ENCODE data around the gene ZNF710. TPM values are rescaled to one million over a fixed set of nuclear protein-coding genes. Genes with fewer than 3 reads are reported as not detected.

Gene ZNF710
- total and polyA plus RNA-seq, 2 of the 4 experiments (the other 2 are of a cell fraction): 7.6 to 8.2 TPM

- 87% methylated on average over 14 of the region's 55 CpGs; no CpG with 5 or more reads in 1 of the 2 experiments for WGBS, 2 experiments (ENCODE audit: extremely low coverage in 2 of 2, insufficient read length in 1 of 2)
- in situ Hi-C loops (cut with MboI; ENCODE audit: low sequenced_read_pairs): no loop called here
- intact Hi-C loops (cut with micrococcal nuclease): no loop called here
Observed at GRCh38 chr15:90067181-90067952, 66.2 kb downstream of the ZNF710 start.

More at GRCh38 chr15:90067181-90067952, 66.2 kb downstream of the ZNF710 start:
- Histone ChIP-seq H3K4me3 (ENCODE audit: insufficient read depth, low read depth, low read length) (no peak overlapping the region), H3K23ac (ENCODE audit: low read depth, low read length) (no peak overlapping the region), H3K27me3 (ENCODE audit: control insufficient read depth, insufficient read depth, low read length) (no peaks in the 10 kb centered on the region), H2BK20ac (ENCODE audit: low read depth, low read length) (no peak overlapping the region), H3K9me3 (ENCODE audit: control insufficient read depth, insufficient read depth, low read length) (no peaks in the 10 kb centered on the region), H3K36me3 (ENCODE audit: control insufficient read depth, insufficient read depth, low read length) (peaks cover 13% of the 10 kb centered on the region), H3K18ac (ENCODE audit: low read depth, low read length) (no peak overlapping the region), H3K4me1 (ENCODE audit: control insufficient read depth, insufficient read depth, low read length) (no peaks in the 10 kb centered on the region), H4K91ac (ENCODE audit: insufficient read depth, low read depth, low read length) (no peak overlapping the region), H2AK9ac (replicated peaks; ENCODE audit: low read depth, low read length, poor library complexity) (peak overlapping the region; percentile 55), H2BK120ac (ENCODE audit: low read depth, low read length) (no peak overlapping the region), H4K8ac (ENCODE audit: low read depth in 2 of 2, low read length in 2 of 2) (no peak overlapping the region), H3K9ac (ENCODE audit: low read depth, low read length) (no peak overlapping the region), H4K5ac (ENCODE audit: low read depth, low read length) (no peak overlapping the region), H3K79me1 (ENCODE audit: low read depth in 1 of 2, low read length in 2 of 2) (peaks cover under 1 to 22% of the 10 kb centered on the region in 2 experiments; a peak in 2 of 4 replicates), H3K56ac (ENCODE audit: extremely low read depth, insufficient read depth, low read length) (no peak overlapping the region), H3K9me1 (ENCODE audit: insufficient read depth, low read length) (peaks cover 3% of the 10 kb centered on the region), H2BK15ac (ENCODE audit: low read depth, low read length) (no peak overlapping the region), H3K14ac (replicated peaks; ENCODE audit: low read depth, low read length) (no peak overlapping the region), H2AFZ (replicated peaks; ENCODE audit: low read length, poor library complexity) (no peak overlapping the region), H4K20me1 (ENCODE audit: insufficient read depth, low read length) (peaks cover 3% of the 10 kb centered on the region; the same call in 1 of the 2 replicates), H3K27ac (ENCODE audit: insufficient read depth, low read length) (no peak overlapping the region), H3K4me2 (ENCODE audit: low read depth, low read length) (no peak overlapping the region), H2AK5ac (ENCODE audit: low read depth, low read length) (no peak overlapping the region), H3K4ac (ENCODE audit: low read depth, low read length) (no peak overlapping the region), H2BK5ac (ENCODE audit: low read depth, low read length, poor library complexity, severe bottlenecking) (no peak overlapping the region)
- DNase-seq (no peak), ATAC-seq (ENCODE audit: low read depth) (no peak)
- no TSS peak for BruUV-seq (replicated peaks)
- CTCF ChIA-PET: no interaction called here
- TF ChIP-seq MXI1 (IDR thresholded peaks at IDR 0.05; ENCODE audit: borderline replicate concordance, low read depth, low read length): no peak
- TF ChIP-seq MAFK (IDR thresholded peaks at IDR 0.05; ENCODE audit: low read depth, low read length): no peak
- TF ChIP-seq SMC3 (IDR thresholded peaks at IDR 0.05; ENCODE audit: low read depth, low read length): no peak
- no peak for TF ChIP-seq RCOR1 (IDR thresholded peaks at IDR 0.05; ENCODE audit: insufficient replicate concordance, low read length)
- no peak for TF ChIP-seq USF2 (IDR thresholded peaks at IDR 0.05; ENCODE audit: low read depth, low read length)
- dilution Hi-C loops (cut with HindIII; ENCODE audit: low sequenced_read_pairs, unreplicated experiment): no loop called here
- POLR2A ChIA-PET (ENCODE audit: unreplicated experiment): no interaction called here
